Ovary (tissue), 9 donors: ENCODE results near the gene CNIH2. TPM values are rescaled to one million over a fixed set of nuclear protein-coding genes. Genes with fewer than 3 reads are reported as not detected.
A peak's percentile ranks its signal among the peaks of the same experiment; 100 is the strongest.

Source experiments
- DNase-seq, 5 donors: peaks; one replicate each; pipeline ENCODE4 v3.0.0-alpha.2; 2019 to 2020
- H3K27ac ChIP-seq, 2 donors: fragments of 200-600 bp; one replicate each; pipeline versions ENCODE4 v1.5.1 to v1.8.0; 2019 to 2022
- H3K27me3 ChIP-seq: fragments of 200-600 bp; one replicate; pipeline ENCODE4 v1.8.0; 2022
- H3K36me3 ChIP-seq: fragments of 200-600 bp; sonication (generic); one replicate; pipeline ENCODE4 v1.5.1; 2019
- H3K4me1 ChIP-seq: one replicate; pipeline ENCODE4 v1.8.1; 2013; ENCODE audit warnings: mild to moderate bottlenecking, moderate library complexity; ENCODE audit not compliant: insufficient read depth
- H3K4me3 ChIP-seq: fragments of 200-600 bp; sonication (generic); one replicate; pipeline ENCODE4 v1.5.1; 2017
- H3K9me3 ChIP-seq, 2 donors: fragments of 200-600 bp in 1 of 2; sonication (generic) in 1 of 2; one replicate each; pipeline versions ENCODE4 v1.5.1 to v1.8.1; 2013 to 2019; ENCODE audit warnings: mild to moderate bottlenecking in 1 of 2, moderate library complexity in 1 of 2
- CTCF ChIP-seq, 3 donors: fragments of 450-650 bp in 2 of 3; fragments of 200-600 bp in 1 of 3; IDR thresholded peaks; one replicate each; pipeline versions ENCODE4 v1.5.1 to v1.8.0; 2016 to 2022; ENCODE audit warnings: antibody characterized with exemption in 3 of 3, mild to moderate bottlenecking in 1 of 3
- EP300 ChIP-seq: sonication (generic); formaldehyde crosslinking; IDR thresholded peaks from one replicate; pipeline ENCODE4 v1.6.1; 2017; ENCODE audit warnings: antibody characterized with exemption
- POLR2A ChIP-seq: fragments of 450-650 bp; IDR thresholded peaks from one replicate; pipeline ENCODE4 v1.6.1; 2017; ENCODE audit warnings: antibody characterized with exemption, mild to moderate bottlenecking, moderate library complexity
- WGBS, 3 donors: extraction: QIAGEN DNeasy Blood & Tissue Kit in 1 of 3; methylation state at CpG; one replicate each; pipeline versions ENCODE4 v1.1.5 to v1.1.7; 2013 to 2017; 5-methylcytosine and 5-hydroxymethylcytosine counted together
- intact Hi-C, 4 donors: fragments of 100-400 bp; cut with DNase I; formaldehyde crosslinking; loops; one replicate each; pipeline versions ENCODE4 v1.11.0 to v1.15.1; 2022 to 2023
- polyA plus RNA-seq, 2 donors: library from polyadenylated mRNA; stranded (reverse); fragments of 200-250 nt in 1 of 2; fragments of 350-450 nt in 1 of 2; fragmentation: Illumina TruSeq in 1 of 2; extraction: RNeasy Lipid Tissue Mini Kit (QIAGEN cat#74804) in 1 of 2; gene quantifications; one replicate each; pipeline ENCODE4 v1.2.3, GENCODE V29; 2013 to 2014
- total RNA-seq, 7 donors: library from RNA; depleted of rRNA in 2 of 7; stranded (reverse); fragments of >200 nt in 2 of 7; fragmentation: NEBNext Ultra II Directional in 3 of 7; extraction: Animal tissue kit (Norgen Biotek cat#: 25700) in 3 of 7; gene quantifications; one replicate each; pipeline versions ENCODE4 v1.1.0 to v1.2.4, GENCODE V29; 2016 to 2023
- donor health status: DM: no; HTN: no; CAD: no; lungs with moderate emphysema.
- donor health status: DM: no; HTN: no; CAD: no.
- donor health status: Bipolar disorder and iron deficiency.
- donor health status: DM: yes; HTN: yes; CAD: no.
- donor health status: DM: no; HTN: no; CAD: no.
- donor health status: DM: yes; HTN: yes; CAD: no.

CNIH2 gene
- total and polyA plus RNA-seq, 9 donors: 0.33 to 2.5 (median 0.65) TPM; not detected in 1

GRCh38 chr11:66322732-66323427 is 44.9 kb downstream of the CNIH2 start:
- H3K4me1 ChIP-seq: peaks cover 15% of the 10 kb centered on the region

GRCh38 chr11:66323684-66324083 is 45.7 kb downstream of the CNIH2 start:
- H3K4me1 ChIP-seq: peaks cover 14% of the 10 kb centered on the region
- no peak overlapping the region for H3K27ac ChIP-seq
- H3K4me3 ChIP-seq: no peak overlapping the region
- no peaks in the 10 kb centered on the region for H3K36me3 ChIP-seq
- no peak for DNase-seq
- no peaks in the 10 kb centered on the region for H3K27me3 ChIP-seq
- 97 to 100% (median 100%) methylated on average over 1 of the region's 1 CpG for WGBS, 3 donors
- intact Hi-C loops: no loop called here
- no peaks in the 10 kb centered on the region for H3K9me3 ChIP-seq
- TF ChIP-seq POLR2A: no peak
- TF ChIP-seq CTCF (IDR thresholded peaks at IDR 0.05): no peak
- TF ChIP-seq EP300: no peak

More at GRCh38 chr11:66322732-66323427, 44.9 kb downstream of the CNIH2 start:
- WGBS, 3 donors: 59 to 70% (median 64%) methylated on average over 11 of the region's 11 CpGs
- peak in 1 of 5 donors; percentile 46 for DNase-seq
- intact Hi-C loops: no loop called here
- H3K4me3 ChIP-seq: no peak overlapping the region
- H3K36me3 ChIP-seq: no peaks in the 10 kb centered on the region
- H3K27ac ChIP-seq: no peak overlapping the region
- H3K9me3 ChIP-seq: no peaks in the 10 kb centered on the region
- H3K27me3 ChIP-seq: no peaks in the 10 kb centered on the region
- no peak for TF ChIP-seq EP300
- TF ChIP-seq CTCF (IDR thresholded peaks at IDR 0.05): no peak
- no peak for TF ChIP-seq POLR2A

- no peak overlapping the region for H3K4me3 ChIP-seq
- intact Hi-C loops: no loop called here
- no peaks in the 10 kb centered on the region for H3K36me3 ChIP-seq
- TF ChIP-seq CTCF (IDR thresholded peaks at IDR 0.05): no peak
- no peak for TF ChIP-seq POLR2A
- no peak for TF ChIP-seq EP300
- H3K4me1 ChIP-seq: peaks cover 14% of the 10 kb centered on the region
- H3K27ac ChIP-seq: no peak overlapping the region
- 26 to 42% (median 35%) methylated on average over 10 of the region's 10 CpGs for WGBS, 3 donors
- no peaks in the 10 kb centered on the region for H3K9me3 ChIP-seq
- H3K27me3 ChIP-seq: no peaks in the 10 kb centered on the region
- DNase-seq: peak in 2 of 5 donors; percentile 15 to 69
Measured at GRCh38 chr11:66324664-66325063, 46.7 kb downstream of the CNIH2 start.

GRCh38 chr11:66325263-66325671 is 47.3 kb downstream of the CNIH2 start:
- no peaks in the 10 kb centered on the region for H3K9me3 ChIP-seq
- intact Hi-C loops: no loop called here
- TF ChIP-seq POLR2A: no peak
- no peak for TF ChIP-seq EP300
- no peak for TF ChIP-seq CTCF (IDR thresholded peaks at IDR 0.05)
- no peak overlapping the region for H3K27ac ChIP-seq
- no peak for DNase-seq
- H3K36me3 ChIP-seq: no peaks in the 10 kb centered on the region
- no peaks in the 10 kb centered on the region for H3K27me3 ChIP-seq
- peaks cover 14% of the 10 kb centered on the region for H3K4me1 ChIP-seq
- H3K4me3 ChIP-seq: no peak overlapping the region
- WGBS, 3 donors: 69 to 78% (median 78%) methylated on average over 8 of the region's 8 CpGs
